A673 (cell line): ENCODE results near the gene MYOZ1. TPM values are rescaled to one million over a fixed set of nuclear protein-coding genes. Genes with fewer than 3 reads are reported as not detected.

ENCODE experiments used
- BruUV-seq: library from RNA; stranded (reverse); fragments of 400-500 nt; replicated peaks from 2 replicates; lab custom pipeline; 2021; lab: Mats Ljungman, UMichigan
- CTCF ChIA-PET: fragments of 300-600 bp; sonication (Branson Sonifier 250); formaldehyde crosslinking; loops from one replicate; lab custom pipeline; 2022; ENCODE audit warnings: antibody characterized with exemption; lab: Charles Lee
- POLR2A ChIA-PET: fragments of 300-600 bp; sonication (Branson Sonifier 250); formaldehyde crosslinking; loops from one replicate; lab custom pipeline; 2022; ENCODE audit warnings: antibody characterized with exemption; ENCODE audit not compliant: low non-redundant PET; lab: Charles Lee
- DNase-seq: peaks from one replicate; pipeline ENCODE4 v3.0.0-alpha.2; 2015; ENCODE audit warnings: low spot score
- H3K27ac ChIP-seq: fragments of 200-600 bp; sonication (generic); 2 replicates; pipeline ENCODE4 v1.5.1; 2016; ENCODE audit warnings: mixed run types, low read depth, mild to moderate bottlenecking, mixed read lengths, antibody characterized with exemption, low read length; ENCODE audit not compliant: poor library complexity, severe bottlenecking
- H3K27me3 ChIP-seq: fragments of 200-600 bp; sonication (generic); replicated peaks from 2 replicates; pipeline ENCODE4 v1.6.1; 2017; ENCODE audit warnings: mixed run types, low read depth, mild to moderate bottlenecking, mixed read lengths, antibody characterized with exemption, low read length; ENCODE audit not compliant: insufficient read depth, poor library complexity
- H3K36me3 ChIP-seq: fragments of 200-600 bp; sonication (generic); 2 replicates; pipeline ENCODE4 v1.6.1; 2016; ENCODE audit warnings: mixed run types, mild to moderate bottlenecking, mixed read lengths, antibody characterized with exemption, low read length; ENCODE audit not compliant: insufficient read depth, poor library complexity, severe bottlenecking
- H3K4me1 ChIP-seq: fragments of 200-600 bp; sonication (generic); 2 replicates; pipeline ENCODE4 v1.6.1; 2017; ENCODE audit warnings: mixed run types, mild to moderate bottlenecking, mixed read lengths, antibody characterized with exemption, low read length; ENCODE audit not compliant: insufficient read depth, poor library complexity, severe bottlenecking
- H3K4me3 ChIP-seq: fragments of 200-600 bp; sonication (generic); 2 replicates; pipeline ENCODE4 v1.5.1; 2016; ENCODE audit warnings: low read depth, mixed run types, mild to moderate bottlenecking, mixed read lengths, low read length; ENCODE audit not compliant: poor library complexity, severe bottlenecking
- H3K9me3 ChIP-seq: fragments of 200-600 bp; sonication (generic); 2 replicates; pipeline ENCODE4 v1.6.1; 2016; ENCODE audit warnings: mixed run types, low read depth, mild to moderate bottlenecking, mixed read lengths, antibody characterized with exemption, low read length; ENCODE audit not compliant: poor library complexity, severe bottlenecking
- CTCF ChIP-seq: fragments of 300-800, 200-600 bp; sonication (generic); conservative IDR thresholded peaks from 2 replicates; pipeline ENCODE4 v1.5.1; 2017; ENCODE audit warnings: low read depth, mild to moderate bottlenecking, antibody characterized with exemption, low read length, moderate library complexity, mixed read lengths
- EZH2 ChIP-seq: fragments of 200-600 bp; sonication (generic); IDR thresholded peaks from 2 replicates; pipeline ENCODE4 v1.6.1; 2017; ENCODE audit warnings: borderline replicate concordance, low read depth, mild to moderate bottlenecking, mixed read lengths, antibody characterized with exemption, low read length; ENCODE audit not compliant: poor library complexity, severe bottlenecking
- intact Hi-C: fragments of 100-400 bp; cut with micrococcal nuclease; formaldehyde crosslinking; loops from one replicate; pipeline ENCODE4 v1.10.0; 2022; ENCODE audit not compliant: unreplicated experiment
- total RNA-seq: library from RNA; stranded (reverse); gene quantifications from 2 replicates; pipeline ENCODE4 v1.2.3, GENCODE V29; 2021

Gene MYOZ1
- total RNA-seq, 1 experiment from 2014 or later = 0.19 TPM

GRCh38 chr10:73653195-73653594, 11.9 kb upstream of the MYOZ1 start:
- POLR2A ChIA-PET = no interaction called here
- H3K9me3 ChIP-seq = no peaks in the 10 kb centered on the region
- H3K4me3 ChIP-seq = no peak overlapping the region
- H3K36me3 ChIP-seq = no peaks in the 10 kb centered on the region
- no peak for DNase-seq
- H3K27ac ChIP-seq = no peak overlapping the region
- CTCF ChIA-PET = no interaction called here
- intact Hi-C loops = no loop called here
- TF ChIP-seq EZH2 (no peak), CTCF (no peak)
- no peaks in the 10 kb centered on the region for H3K4me1 ChIP-seq
- no peaks in the 10 kb centered on the region for H3K27me3 ChIP-seq
- BruUV-seq = no TSS peak

GRCh38 chr10:73650537-73651331, 9.5 kb upstream of the MYOZ1 start:
- no TSS peak for BruUV-seq
- Histone ChIP-seq H3K4me1 (peaks cover 6% of the 10 kb centered on the region), H3K4me3 (no peak overlapping the region), H3K27me3 (no peaks in the 10 kb centered on the region), H3K9me3 (no peaks in the 10 kb centered on the region), H3K36me3 (no peaks in the 10 kb centered on the region), H3K27ac (no peak overlapping the region)
- no peak for DNase-seq
- ChIA-PET CTCF (no interaction called here), POLR2A (interaction anchor here (0.6 kb wide), 1 partner anchor 281 kb away, joined by 6 read pairs; no protein-coding TSS in a partner anchor)
- TF ChIP-seq CTCF (no peak), EZH2 (no peak)
- intact Hi-C loops = no loop called here

GRCh38 chr10:73649876-73650536, 8.7 kb upstream of the MYOZ1 start:
- Histone ChIP-seq H3K27ac (no peak overlapping the region), H3K36me3 (no peaks in the 10 kb centered on the region), H3K27me3 (no peaks in the 10 kb centered on the region), H3K4me3 (no peak overlapping the region), H3K4me1 (peaks cover 6% of the 10 kb centered on the region), H3K9me3 (no peaks in the 10 kb centered on the region)
- ChIA-PET CTCF (no interaction called here), POLR2A (interaction anchor here (0.6 kb wide), 1 partner anchor 280 kb away, joined by 6 read pairs; no protein-coding TSS in a partner anchor)
- intact Hi-C loops = no loop called here
- TF ChIP-seq CTCF (no peak), EZH2 (no peak)
- BruUV-seq = no TSS peak
- DNase-seq = no peak
